Activated CD4-positive, alpha-beta T cell treated with anti-CD3 and anti-CD28 coated beads, Interleukin-2, amount 50 U/mL, for 4 hours (primary cell): ENCODE data around the gene THBD.

Experiments used
- DNase-seq, 2 experiments: peaks; one replicate each; pipeline ENCODE4 v3.0.0-alpha.2; 2020

Gene THBD

GRCh38 chr20:23007886-23008655, 41.4 kb downstream of the THBD start:
- DNase-seq, result no peak

- DNase-seq, result no peak
Observed at GRCh38 chr20:23007462-23007861, 42.0 kb downstream of the THBD start.

- no peak for DNase-seq
Observed at GRCh38 chr20:23005776-23006175, 43.7 kb downstream of the THBD start.

GRCh38 chr20:23003881-23004460, 45.5 kb downstream of the THBD start:
- DNase-seq, result no peak

- no peak for DNase-seq
Observed at GRCh38 chr20:23003077-23003635, 46.3 kb downstream of the THBD start.

GRCh38 chr20:23002276-23002675, 47.2 kb downstream of the THBD start:
- no peak for DNase-seq

GRCh38 chr20:23000232-23000947, 49.1 kb downstream of the THBD start:
- DNase-seq, result no peak

GRCh38 chr20:22999756-23000155, 49.7 kb downstream of the THBD start:
- no peak for DNase-seq

- DNase-seq, result no peak
Observed at GRCh38 chr20:22998476-22998875, 51.0 kb downstream of the THBD start.

- DNase-seq, result no peak
Observed at GRCh38 chr20:22995923-22996322, 53.5 kb downstream of the THBD start.
